Activated CD4-positive, alpha-beta T cell treated with anti-CD3 and anti-CD28 coated beads, Interleukin-2, amount 10 ng/mL, durations not matched to agents 24 days and 14 days (primary cell): ENCODE results near the gene RPH3AL. TPM values are rescaled to one million over a fixed set of nuclear protein-coding genes. Genes with fewer than 3 reads are reported as not detected.
"Not testable (repeated sequence)": the region's sequence is repeated elsewhere in the genome, so short reads cannot be mapped to it uniquely, and the experiment has no call there.

Source experiments
- DNase-seq: peaks from one replicate; pipeline ENCODE4 v3.0.0; 2022
- H3K27ac Mint-ChIP-seq: one replicate; pipeline ENCODE4 v1.8.0; 2022; ENCODE audit warnings: mild to moderate bottlenecking, mixed read lengths
- H3K27me3 Mint-ChIP-seq: one replicate; pipeline ENCODE4 v1.8.0; 2022; ENCODE audit warnings: mixed read lengths
- H3K36me3 Mint-ChIP-seq: one replicate; pipeline ENCODE4 v1.8.0; 2022; ENCODE audit warnings: low read depth, mild to moderate bottlenecking, mixed read lengths
- H3K4me1 Mint-ChIP-seq: one replicate; pipeline ENCODE4 v1.8.0; 2021; ENCODE audit warnings: mixed read lengths
- H3K4me3 Mint-ChIP-seq: one replicate; pipeline ENCODE4 v1.8.0; 2022; ENCODE audit warnings: mild to moderate bottlenecking, moderate library complexity, mixed read lengths
- H3K9me3 Mint-ChIP-seq: one replicate; pipeline ENCODE4 v1.8.0; 2021; ENCODE audit warnings: mixed read lengths
- intact Hi-C: fragments of 100-400 bp; cut with micrococcal nuclease; formaldehyde crosslinking; loops from one replicate; pipeline ENCODE4 v1.15.1; 2023
- total RNA-seq: library from RNA; stranded (reverse); gene quantifications from 2 replicates; pipeline ENCODE4 v1.2.3, GENCODE V29; 2022

The RPH3AL gene
- total RNA-seq, 1 donor from 2014 or later, result 3.7 TPM

GRCh38 chr17:235831-236640 lies 116.6 kb downstream of the RPH3AL start:
- Mint-ChIP-seq H3K27ac (no peak overlapping the region), H3K4me1 (peaks cover 5% of the 10 kb centered on the region), H3K36me3 (no peaks in the 10 kb centered on the region), H3K4me3 (no peak overlapping the region), H3K27me3 (peaks cover 6% of the 10 kb centered on the region), H3K9me3 (no peaks in the 10 kb centered on the region)
- DNase-seq, result no peak
- intact Hi-C loops, result no loop called here

DNA sequence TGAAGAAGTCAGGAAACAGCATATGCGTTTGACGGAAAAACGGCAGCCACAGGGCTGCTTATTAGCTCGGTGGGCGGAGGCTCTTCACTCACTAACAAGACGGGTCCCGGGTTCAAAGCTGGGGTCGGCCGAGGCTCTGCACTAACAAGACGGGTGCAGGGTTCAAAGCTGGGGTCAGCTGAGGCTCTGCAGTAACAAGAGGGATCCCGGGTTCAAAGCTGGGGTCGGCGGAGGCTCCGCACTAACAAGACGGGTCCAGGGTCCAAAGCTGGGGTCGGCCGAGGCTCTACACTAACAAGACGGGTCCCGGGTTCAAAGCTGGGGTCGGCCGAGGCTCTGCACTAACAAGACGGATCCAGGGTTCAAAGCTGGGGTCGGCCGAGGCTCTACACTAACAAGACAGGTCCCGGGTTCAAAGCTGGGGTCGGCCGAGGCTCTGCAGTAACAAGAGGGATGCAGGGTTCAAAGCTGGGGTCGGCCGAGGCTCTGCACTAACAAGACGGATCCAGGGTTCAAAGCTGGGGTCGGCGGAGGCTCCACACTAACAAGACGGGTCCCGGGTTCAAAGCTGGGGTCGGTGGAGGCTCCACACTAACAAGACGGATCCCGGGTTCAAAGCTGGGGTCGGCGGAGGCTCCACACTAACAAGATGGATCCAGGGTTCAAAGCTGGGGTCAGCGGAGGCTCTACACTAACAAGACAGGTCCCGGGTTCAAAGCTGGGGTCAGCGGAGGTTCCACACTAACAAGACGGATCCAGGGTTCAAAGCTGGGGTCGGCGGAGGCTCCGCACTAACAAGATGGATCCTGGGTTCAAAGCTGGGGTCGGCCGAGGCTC lies 117.4 kb downstream of the RPH3AL start:
- H3K4me3 Mint-ChIP-seq, H3K9me3 Mint-ChIP-seq, H3K36me3 Mint-ChIP-seq, H3K27me3 Mint-ChIP-seq, intact Hi-C loops, DNase-seq, H3K27ac Mint-ChIP-seq, H3K4me1 Mint-ChIP-seq: not testable (repeated sequence)

GRCh38 chr17:234163-234993 lies 118.2 kb downstream of the RPH3AL start:
- intact Hi-C loops, H3K9me3 Mint-ChIP-seq, H3K27me3 Mint-ChIP-seq, DNase-seq, H3K4me1 Mint-ChIP-seq, H3K36me3 Mint-ChIP-seq, H3K4me3 Mint-ChIP-seq, H3K27ac Mint-ChIP-seq: not testable (repeated sequence)

GRCh38 chr17:233473-233941 lies 119.1 kb downstream of the RPH3AL start:
- Mint-ChIP-seq H3K4me3 (no peak overlapping the region), H3K4me1 (peaks cover 5% of the 10 kb centered on the region), H3K27ac (no peak overlapping the region), H3K36me3 (no peaks in the 10 kb centered on the region), H3K9me3 (no peaks in the 10 kb centered on the region), H3K27me3 (peaks cover 6% of the 10 kb centered on the region)
- DNase-seq, result no peak
- intact Hi-C loops, result no loop called here

- H3K4me3 Mint-ChIP-seq, result no peak overlapping the region
- H3K4me1 Mint-ChIP-seq, result peaks cover 5% of the 10 kb centered on the region
- H3K27ac Mint-ChIP-seq, result no peak overlapping the region
- H3K36me3 Mint-ChIP-seq, result no peaks in the 10 kb centered on the region
- DNase-seq, result no peak
- H3K27me3 Mint-ChIP-seq, result peaks cover 6% of the 10 kb centered on the region
- intact Hi-C loops, result no loop called here
- H3K9me3 Mint-ChIP-seq, result no peaks in the 10 kb centered on the region
These were observed 120.4 kb downstream of the RPH3AL start for GRCh38 chr17:231966-232807.

GRCh38 chr17:231191-231965 lies 121.2 kb downstream of the RPH3AL start:
- H3K36me3 Mint-ChIP-seq, result no peaks in the 10 kb centered on the region
- H3K27me3 Mint-ChIP-seq, result peaks cover 6% of the 10 kb centered on the region
- no peak overlapping the region for H3K27ac Mint-ChIP-seq
- H3K9me3 Mint-ChIP-seq, result no peaks in the 10 kb centered on the region
- intact Hi-C loops, result no loop called here
- peaks cover 5% of the 10 kb centered on the region for H3K4me1 Mint-ChIP-seq
- DNase-seq, result no peak
- no peak overlapping the region for H3K4me3 Mint-ChIP-seq

- no peak for DNase-seq
- intact Hi-C loops, result no loop called here
- H3K36me3 Mint-ChIP-seq, result no peaks in the 10 kb centered on the region
- H3K4me3 Mint-ChIP-seq, result no peak overlapping the region
- H3K4me1 Mint-ChIP-seq, result peaks cover 5% of the 10 kb centered on the region
- H3K27me3 Mint-ChIP-seq, result peaks cover 6% of the 10 kb centered on the region
- no peaks in the 10 kb centered on the region for H3K9me3 Mint-ChIP-seq
- no peak overlapping the region for H3K27ac Mint-ChIP-seq
These were observed 122.2 kb downstream of the RPH3AL start for GRCh38 chr17:230395-230770.

DNA sequence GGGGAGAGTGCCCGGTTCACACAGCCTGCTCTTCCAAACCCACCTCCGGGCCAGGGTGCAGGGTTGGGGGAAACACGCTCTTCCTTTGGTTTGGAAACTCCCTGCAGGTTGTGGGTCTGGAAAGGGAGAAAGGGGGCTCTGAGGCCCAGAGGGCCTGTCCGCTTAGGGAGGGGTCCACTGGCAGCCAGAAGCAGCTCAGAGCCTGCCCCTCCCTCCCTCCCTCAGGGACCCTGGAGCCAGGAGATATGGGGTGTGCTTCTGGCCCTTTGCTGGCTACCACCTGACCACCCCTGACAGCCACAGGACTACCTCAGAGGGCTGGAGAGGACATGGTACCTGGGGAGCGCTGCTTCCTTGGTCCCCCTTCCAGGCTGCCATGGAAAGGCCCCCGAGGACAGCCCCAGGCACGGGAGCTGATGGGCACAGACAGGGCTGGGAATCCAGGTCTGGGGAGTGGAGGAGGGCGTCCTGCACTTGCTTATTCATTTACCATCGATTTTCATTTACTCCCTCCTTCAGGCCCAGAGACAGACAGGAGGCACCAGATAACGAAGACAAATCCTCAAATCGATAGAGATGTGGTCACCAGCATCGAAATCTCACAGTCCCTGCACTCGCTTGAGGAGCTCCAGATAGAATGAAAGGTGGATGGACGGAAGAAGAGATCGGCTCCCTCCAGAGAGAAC lies 122.8 kb downstream of the RPH3AL start:
- intact Hi-C loops, result no loop called here
- H3K36me3 Mint-ChIP-seq, result no peaks in the 10 kb centered on the region
- no peak overlapping the region for H3K4me3 Mint-ChIP-seq
- no peak for DNase-seq
- no peak overlapping the region for H3K27ac Mint-ChIP-seq
- H3K9me3 Mint-ChIP-seq, result no peaks in the 10 kb centered on the region
- peaks cover 5% of the 10 kb centered on the region for H3K4me1 Mint-ChIP-seq
- peaks cover 6% of the 10 kb centered on the region for H3K27me3 Mint-ChIP-seq

DNA sequence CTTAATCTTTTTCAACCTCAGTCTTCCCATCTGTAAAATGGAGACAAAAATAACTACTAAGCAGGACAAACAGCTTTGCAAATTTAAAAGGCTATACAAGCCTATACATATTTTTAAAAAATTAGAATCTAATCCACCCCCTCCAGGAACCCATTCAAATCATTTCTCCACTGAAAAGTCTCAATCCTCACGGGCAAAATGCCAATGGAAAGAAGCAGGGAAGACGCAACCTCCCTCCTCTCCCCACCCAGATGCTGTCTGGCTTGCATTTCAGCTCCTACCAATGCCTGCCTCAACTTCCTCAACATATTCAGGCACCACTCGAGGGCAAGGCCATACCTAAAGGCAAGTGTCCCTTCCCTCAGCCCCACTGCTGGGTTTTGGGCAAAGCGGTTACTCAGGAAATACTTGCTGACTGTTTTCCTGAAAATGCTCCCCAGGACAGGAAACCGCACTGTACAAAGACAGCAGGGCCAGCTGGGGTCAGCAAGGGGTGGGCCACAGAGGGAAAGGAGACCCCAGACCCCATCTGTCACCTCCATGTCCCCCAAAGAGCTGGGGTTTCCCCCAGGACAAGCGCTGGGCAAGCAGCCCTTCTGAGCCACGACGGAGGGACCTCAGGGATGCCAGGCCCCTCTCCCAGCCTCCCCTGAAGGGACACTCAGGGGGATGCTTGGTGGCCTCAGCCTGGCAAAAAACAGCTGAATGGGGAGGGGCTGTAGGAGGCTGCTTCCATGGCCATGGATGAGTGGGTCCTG lies 123.5 kb downstream of the RPH3AL start:
- Mint-ChIP-seq H3K36me3 (no peaks in the 10 kb centered on the region), H3K27me3 (no peaks in the 10 kb centered on the region), H3K27ac (no peak overlapping the region), H3K4me3 (no peak overlapping the region), H3K4me1 (no peaks in the 10 kb centered on the region), H3K9me3 (no peaks in the 10 kb centered on the region)
- intact Hi-C loops, result no loop called here
- DNase-seq, result no peak

DNA sequence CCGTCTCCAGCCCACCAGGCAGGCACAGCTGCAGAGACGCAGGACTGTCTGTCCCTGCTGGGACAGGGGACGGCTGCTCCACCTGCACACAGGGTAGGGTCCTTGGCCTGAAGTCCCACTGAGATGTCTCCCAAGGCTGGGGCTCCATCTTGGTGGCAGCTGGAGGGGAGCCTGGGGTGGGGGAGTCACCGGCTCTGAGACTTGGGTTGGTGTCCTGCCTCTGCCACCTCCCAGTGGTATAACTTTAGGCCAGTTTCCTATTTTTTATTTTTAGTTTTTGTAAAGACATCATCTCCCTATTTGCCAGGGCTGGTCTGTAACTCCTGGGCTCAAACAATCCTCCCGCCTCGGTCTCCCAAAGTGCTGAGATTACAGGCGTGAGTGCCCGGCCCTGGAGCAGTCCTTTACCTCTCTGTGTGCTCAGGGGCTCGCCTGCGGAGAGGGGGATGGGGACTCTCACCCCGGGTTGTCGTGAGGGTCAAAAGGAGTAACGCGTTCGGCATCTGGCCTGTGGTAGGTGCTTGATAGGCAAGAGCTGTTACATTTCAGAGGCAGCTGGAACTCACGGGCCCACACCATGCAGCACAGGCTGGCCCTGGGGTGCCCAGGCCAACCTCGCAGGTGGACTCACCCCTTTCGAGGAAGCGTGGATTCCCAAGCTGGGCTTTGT lies 124.5 kb downstream of the RPH3AL start:
- Mint-ChIP-seq H3K36me3 (no peaks in the 10 kb centered on the region), H3K4me1 (no peaks in the 10 kb centered on the region), H3K4me3 (no peak overlapping the region), H3K9me3 (no peaks in the 10 kb centered on the region), H3K27me3 (no peaks in the 10 kb centered on the region), H3K27ac (no peak overlapping the region)
- DNase-seq, result no peak
- intact Hi-C loops, result no loop called here
